ENCODE data around the gene ADARB1.
A peak's percentile ranks its signal among the peaks of the same experiment; 100 is the strongest.

Gene ADARB1

DNA sequence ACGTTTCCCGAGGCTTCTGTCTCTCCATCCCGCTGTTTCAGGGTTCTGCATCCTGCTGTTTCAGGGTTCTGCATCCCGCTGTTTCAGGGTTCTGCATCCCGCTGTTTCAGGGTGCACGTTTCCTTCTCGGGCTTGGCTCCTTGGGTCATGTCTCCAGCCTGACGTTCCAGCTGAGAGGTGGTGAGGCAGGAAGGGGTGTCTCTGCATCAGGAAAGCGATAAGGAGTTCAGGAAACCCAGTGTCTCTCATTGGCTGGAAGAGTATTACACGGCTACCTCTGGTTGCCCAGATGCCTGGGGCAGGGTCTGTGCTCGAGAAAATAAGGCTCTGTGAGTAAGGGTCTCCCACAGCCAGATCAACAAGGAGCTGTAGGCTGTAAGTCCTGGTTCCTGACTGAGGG is 21.1 kb downstream of the ADARB1 start:
- DNase-seq (ENCODE audit: low read depth), result no peak

DNA sequence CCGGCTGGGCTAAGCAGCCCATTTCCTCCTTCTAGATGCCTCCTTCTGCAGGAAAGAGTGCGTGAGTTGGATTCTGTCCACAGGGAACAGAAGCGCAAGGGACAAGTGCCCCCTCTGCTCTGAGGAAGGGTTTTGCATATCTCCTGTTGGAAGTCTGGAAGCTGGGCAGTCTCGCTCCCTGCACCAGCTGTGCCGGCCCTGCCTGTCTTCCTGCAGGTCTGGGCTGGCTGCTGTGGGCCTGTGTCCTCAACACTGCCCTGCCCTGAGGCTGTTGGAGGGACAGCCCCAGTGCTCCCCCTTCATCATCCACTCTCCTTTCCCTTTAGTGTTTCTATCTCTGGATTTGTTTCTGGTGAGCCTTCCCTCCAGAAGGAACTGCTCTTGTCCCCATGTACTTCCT is 21.8 kb downstream of the ADARB1 start:
- no peak for DNase-seq (ENCODE audit: low read depth)

DNA sequence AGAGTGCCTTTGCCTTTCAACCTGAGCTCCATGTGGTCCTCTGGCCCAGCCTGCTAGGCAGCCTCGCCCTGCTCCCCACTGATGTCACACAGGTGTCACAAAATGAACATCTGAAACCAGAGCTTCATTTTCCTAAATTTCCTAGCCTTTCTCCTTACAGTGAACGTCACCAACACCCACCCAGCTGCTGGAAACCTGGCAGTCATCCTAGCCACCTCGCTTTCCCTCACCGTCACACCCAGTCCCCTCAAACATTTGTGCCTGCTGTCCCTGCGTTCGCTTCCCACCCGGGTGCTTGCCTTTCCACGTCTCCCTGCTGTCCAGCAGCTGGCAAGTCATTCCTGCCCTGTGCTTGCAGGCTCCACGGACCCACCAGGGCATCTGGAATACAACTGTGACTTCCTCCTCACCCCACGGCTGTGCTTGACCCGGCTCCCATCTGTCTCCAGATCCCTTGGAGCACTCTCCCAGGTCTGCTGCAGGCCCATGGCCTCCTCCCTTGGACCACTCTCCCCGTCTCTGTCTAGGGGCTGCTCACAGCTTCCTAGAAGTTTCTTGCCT is 23.5 kb downstream of the ADARB1 start:
- no peak for DNase-seq (ENCODE audit: low read depth)

DNA sequence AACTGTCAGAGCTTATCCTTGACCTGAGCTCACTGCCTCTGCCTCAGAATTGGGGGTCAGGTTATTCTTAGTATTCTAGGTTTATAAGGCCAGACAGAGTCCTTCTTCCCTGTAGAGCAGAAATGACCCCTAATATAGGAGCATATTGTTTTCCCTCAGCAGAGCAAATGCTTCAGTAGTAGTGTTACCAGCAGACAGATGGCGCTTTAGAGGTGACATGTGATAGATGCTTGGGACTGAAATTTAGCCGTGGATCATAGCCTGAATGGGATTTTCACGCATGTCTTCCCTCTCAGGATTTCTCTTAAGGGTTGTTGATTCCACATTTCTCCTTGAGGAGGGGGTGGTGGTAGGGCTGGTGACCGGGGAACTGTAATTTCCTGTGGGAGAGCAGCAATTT is 24.5 kb downstream of the ADARB1 start:
- no peak for DNase-seq (ENCODE audit: low read depth)

DNA sequence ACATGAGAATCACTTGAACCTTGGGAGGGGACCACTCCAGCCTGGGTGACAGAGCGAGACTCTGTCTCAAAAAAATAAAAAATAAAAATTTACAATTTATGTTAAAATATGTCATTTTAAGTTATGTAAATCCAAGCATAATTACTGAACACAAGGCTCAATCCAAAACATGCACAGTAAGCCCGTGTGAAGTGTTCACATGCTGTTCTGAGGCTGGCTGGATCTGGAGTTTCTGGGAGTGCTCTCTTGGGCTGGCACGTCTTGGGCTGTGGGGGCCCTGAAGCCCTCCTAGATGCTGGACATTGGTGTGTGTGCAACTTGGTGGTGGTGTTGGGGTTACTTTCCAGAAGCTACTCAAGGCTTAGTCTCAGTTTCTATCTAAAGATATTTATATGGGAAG is 25.2 kb downstream of the ADARB1 start:
- no peak for DNase-seq (ENCODE audit: low read depth)

DNA sequence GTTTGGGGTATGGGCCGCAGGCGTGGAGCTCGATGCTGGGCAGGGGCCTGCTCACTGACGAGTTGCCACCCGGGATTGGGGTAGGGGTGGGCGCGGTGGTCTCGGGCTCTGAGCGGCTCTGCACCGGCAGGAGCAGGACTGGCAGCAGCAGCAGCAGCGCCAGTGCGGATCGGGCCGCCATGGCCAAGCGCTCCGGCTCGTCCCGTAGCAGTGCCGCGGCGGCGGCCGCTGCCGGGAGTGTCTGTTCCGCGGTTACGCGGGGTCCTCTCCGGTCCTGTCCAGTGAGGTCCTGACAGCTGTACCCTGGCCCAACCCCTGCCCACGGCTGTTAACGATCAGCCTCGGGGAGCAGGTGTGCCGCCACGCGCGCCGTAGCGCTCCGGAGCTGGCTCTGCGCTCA is 26.5 kb downstream of the ADARB1 start:
- DNase-seq (ENCODE audit: low read depth), result no peak

DNA sequence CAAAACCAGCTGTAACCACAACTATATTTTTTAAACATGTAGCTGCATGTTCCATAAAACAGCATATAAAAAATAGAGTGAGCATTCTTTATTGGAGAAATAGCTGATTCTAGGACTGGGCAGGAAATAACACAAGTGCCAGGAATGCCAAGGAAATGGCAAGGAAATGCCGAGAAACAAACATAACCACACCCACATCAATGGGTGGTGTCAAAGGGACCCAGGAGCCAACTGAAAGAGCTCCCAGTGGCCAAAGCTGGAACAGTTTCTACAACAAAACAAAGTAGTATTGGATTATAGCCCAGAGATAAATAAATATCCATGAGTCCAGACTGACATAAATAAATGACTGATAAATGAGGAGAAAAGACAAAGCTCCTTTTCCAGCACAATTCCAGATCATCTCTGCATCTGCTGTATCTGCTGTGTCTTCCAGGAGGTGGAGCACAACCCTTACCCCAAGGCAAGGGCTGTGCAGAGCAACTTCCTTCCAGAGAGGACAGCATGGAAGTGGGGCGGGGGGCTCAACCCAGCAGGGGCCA is 28.1 kb downstream of the ADARB1 start:
- DNase-seq (ENCODE audit: low read depth), result no peak

DNA sequence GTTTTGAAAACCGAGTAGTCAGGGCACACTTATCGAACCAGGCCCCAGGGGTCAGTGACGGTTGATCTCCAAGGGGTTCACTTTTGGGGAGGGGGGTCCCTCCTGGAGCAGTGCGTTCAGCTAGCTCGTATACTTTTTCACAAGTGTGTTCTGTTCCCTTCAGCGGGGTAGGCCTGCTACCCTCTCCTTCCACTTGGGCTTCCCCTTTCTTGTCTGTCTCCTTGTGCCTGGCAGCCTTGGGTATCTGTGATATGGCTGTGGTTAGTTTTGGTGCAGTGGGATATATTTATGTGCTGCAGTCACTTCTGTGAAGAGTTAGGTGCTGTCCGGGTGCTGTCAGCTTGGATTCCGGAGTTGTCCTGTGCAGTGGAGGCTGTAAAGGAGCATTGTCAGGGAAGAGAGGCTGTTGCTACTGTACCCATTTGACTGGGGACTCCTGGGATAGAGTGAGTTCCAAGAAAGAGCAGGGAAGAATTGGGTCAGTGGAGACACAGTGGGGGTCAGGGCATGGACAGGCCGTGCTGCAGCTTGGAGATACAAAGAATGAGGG is 29.7 kb downstream of the ADARB1 start:
- DNase-seq (ENCODE audit: low read depth), result no peak

DNA sequence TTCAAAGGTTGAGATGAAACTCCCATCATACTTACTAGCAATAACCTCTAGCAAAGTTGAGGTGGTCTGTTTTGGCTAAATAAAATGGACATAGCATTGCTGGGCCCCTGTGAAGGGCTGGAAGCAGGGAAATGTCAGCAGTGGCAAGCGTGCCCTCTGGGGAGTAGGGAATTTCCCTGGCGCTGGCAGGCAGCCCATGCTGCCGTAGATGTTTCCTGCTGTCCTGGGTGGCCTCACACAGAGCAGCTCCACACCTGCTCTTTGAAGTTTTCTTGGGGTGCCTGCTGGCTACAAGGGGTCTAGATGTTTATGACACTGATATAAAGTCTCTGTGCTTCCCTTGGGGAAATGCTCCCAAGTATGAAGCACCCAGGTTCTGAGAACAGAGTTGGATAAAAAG is 30.2 kb downstream of the ADARB1 start:
- no peak for DNase-seq (ENCODE audit: low read depth)

DNA sequence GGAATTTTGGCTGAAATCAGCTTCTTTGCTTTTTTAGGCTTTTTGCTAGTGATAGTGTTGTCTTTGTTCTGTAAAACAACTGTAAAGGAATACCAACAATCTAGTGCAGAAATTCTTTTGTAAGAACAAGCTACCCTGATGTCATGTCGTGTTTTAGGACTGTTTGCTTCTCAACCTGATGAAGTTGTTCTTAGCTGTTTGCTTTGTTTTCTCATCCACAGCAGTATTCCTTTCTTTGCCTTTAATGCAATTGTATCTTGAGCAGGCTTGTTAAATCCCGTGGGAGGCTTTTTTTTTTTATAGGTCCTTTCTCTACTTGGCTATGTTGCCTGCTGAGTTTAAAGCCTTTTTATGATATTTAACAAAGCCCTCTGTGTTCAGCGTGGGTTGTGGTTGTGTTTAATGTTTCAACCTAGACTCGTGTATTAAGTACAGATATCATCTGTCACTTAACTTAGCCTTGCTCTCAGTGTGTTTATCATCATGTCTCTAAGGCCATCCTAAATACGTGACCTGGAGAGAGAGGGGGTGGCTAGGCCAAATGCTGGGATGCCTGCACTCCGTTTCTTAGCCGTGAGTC is 31.6 kb downstream of the ADARB1 start:
- no peak for DNase-seq (ENCODE audit: low read depth)

DNA sequence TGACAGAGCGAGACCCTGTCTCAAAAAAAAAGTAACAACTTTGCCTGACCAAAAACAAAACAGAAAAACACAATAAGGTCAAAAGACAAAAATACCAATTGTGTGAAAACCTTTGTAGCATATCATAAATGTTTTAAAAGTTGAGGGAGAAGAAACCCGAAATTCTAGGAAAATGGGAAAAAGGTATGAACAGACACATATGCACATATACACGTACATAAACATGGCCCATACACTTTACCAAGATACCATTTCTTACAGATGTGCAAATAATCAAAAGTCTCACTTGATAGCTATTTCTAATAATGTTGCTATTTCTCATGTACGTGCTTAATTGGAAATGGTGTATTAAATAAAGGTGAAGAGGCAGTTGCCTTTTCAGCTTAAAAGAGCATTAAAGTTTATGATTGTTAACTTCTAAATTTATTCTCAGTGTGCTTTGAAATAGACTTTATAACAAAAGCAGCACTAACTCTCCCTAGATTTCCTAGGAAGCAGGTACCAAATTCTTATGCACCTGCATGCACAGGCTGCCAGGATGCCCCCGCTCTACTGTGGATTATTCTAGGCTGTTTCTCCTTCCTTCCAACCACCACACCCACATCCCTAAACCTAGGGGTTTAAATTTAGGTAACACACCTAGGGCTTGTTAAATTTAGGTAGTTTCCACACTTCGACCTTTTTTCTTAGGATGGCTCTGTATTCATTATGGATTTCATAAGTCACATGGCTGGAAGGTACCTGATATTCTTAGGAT is 33.8 kb downstream of the ADARB1 start:
- no peak for DNase-seq (ENCODE audit: low read depth)

DNA sequence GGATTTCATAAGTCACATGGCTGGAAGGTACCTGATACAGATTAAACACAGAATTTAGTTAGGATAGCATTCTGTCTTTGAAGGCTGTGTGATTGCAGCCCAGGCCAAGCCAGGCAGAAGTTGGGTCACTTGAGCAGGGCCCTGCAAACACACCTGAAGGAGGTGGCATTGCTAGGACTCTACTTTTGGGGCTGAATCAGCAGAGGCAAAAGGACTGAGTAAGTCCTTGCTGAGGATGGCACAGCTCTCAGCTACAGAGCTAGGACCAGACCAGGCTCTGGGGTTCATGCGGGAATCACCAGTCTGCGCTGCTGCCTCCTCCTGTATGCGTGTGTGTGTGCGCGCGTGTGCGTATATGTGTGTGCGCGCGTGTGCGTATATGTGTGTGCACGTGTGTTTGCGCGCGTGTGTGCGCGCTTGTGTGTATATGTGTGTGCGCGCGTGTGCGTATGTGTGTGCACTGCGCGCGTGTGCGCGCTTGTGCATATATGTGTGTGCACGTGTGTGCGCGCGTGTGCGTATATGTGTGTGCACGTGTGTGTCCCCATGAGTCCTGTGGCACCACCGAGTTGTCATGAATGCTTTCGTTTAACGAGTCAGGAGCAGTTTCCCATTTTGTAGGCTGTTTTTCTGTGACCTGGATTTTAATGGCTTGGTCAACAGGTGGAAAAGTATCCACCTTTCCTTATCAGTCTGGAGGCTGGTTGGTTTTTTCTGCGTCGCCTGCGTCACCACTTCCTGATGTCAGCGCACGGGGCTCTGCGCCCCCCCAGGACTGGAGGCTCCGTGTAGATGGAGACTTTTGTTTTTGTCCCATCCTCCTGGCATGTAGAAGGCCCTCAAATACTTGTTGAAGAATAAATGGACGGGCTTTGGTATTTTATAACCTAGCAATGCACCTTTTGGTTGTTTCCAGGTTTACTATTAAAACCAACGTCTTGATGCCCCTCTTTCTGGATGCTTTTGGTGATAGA is 34.7 kb downstream of the ADARB1 start:
- DNase-seq (ENCODE audit: low read depth), result no peak

DNA sequence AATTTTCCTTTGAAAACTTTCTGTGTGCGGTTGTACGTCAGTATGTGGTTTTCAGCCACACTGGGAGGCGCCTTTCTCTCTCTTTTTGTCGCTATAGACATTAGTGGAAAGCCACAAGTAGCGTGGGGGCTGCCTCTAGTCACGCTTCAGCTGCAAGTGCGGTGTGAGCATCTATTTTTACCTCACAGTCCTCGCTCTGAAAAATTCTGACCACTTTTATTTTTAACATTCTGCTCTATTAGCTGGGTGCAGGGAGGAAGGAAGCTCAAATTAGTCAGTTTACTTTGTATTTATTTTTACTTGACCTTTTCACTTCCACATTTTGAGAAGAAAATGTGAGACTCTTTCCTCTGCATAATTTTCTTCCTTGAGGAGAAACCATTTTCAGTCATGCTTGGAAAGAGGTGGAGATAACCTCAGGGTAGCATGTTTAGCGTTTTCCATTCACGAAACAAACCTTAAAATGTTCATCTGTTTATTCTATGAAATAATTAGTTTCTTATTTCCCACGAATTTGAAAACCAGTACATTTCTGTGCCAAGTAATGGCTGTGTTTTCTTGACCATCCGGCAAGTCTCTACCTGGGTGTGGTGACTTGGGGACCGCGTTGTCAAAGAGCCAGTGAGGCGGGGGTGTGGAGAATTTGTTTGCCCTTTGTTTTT is 35.6 kb downstream of the ADARB1 start:
- DNase-seq (ENCODE audit: low read depth), result peak; percentile 18

DNA sequence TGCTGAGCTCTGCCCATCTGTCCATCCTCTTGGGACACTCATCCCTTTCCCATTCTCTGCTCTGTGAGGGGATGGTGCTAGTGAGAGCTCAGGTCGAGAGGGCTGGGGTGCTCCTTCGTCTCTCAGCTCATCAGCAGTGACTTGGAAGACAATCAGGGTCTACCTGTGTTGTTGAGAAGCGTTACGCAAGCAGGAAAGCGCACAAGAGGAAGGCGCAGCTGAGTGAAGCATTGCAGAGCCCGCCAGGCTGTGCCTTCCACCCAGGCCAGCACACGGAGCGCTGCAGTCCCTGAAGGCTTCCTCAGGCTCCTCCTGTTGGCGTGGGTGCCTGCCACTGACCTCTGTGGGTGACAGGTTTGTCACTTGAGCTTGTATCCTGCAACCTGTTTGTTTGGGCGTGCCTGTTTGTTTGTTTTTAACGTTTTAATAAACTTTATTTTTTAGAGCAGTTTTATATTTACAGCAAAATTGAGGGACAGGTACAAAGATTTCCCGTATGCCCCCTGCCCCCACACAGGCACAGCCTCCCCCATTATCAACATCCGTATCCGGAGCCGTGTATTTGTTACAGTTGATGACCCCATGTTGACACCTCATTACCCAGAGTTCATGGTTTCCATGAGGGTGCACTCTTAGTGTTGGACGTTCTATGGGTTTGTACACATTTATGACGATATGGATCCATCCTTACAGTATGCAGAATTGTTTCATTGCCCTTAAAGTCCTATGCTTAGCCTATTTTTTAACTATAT is 36.7 kb downstream of the ADARB1 start:
- no peak for DNase-seq (ENCODE audit: low read depth)

DNA sequence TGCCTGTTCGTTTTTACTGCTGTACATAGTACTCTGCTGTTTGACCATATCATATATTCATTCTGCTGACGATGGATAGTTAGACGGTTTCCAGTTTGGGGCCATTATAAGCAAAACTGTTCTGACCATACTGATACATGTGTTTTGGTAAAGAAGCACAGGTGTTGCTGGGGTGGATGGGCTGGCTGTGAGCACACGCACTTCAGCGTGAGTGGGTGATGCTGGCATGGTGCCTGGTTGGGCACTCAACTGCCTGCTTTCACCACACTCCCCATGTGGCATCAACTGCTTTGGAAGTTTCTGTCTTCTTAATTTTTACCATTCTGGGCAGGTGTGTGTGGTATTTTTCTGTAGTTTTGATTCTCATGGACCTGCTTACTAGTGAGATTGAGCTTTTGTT is 37.3 kb downstream of the ADARB1 start:
- DNase-seq (ENCODE audit: low read depth), result no peak

DNA sequence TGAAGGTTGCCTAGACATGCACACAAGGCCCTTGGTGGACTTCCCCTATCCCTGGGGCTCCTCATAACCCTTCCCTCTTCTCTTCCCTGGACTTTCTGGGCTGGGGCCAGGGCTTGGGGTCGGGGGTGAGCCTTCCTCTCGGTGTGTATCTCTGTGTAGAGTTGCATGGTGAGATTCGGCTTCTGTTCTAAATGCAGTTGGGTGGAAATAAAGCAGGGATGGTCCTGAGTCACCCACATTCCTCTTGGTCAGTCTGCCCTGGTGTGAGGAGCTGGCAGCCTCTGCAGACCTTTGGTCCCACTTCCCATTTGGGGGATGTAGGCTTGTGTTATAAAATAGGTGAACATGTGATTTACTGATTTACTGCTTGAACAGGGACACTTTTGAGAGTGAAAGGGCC is 38.0 kb downstream of the ADARB1 start:
- no peak for DNase-seq (ENCODE audit: low read depth)

DNA sequence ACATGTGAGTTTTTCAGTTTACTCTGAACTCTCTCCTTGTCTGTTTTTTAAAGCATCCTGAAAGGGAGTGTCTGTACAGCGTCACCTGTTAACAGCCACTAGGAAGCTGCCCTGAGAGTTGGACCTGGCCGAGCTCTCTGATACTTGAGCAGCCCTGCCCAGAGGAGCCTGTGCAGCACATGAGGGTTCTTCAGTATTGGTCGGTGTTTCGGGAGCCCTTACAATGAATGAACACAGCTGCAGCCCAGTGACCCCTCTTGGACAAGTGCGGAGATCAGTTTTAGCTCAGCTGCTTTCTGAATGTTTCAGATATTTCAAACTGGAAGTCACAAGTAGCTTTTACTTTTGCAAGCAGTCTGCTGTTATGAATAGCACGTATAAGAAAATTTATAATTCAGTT is 39.2 kb downstream of the ADARB1 start:
- no peak for DNase-seq (ENCODE audit: low read depth)

DNA sequence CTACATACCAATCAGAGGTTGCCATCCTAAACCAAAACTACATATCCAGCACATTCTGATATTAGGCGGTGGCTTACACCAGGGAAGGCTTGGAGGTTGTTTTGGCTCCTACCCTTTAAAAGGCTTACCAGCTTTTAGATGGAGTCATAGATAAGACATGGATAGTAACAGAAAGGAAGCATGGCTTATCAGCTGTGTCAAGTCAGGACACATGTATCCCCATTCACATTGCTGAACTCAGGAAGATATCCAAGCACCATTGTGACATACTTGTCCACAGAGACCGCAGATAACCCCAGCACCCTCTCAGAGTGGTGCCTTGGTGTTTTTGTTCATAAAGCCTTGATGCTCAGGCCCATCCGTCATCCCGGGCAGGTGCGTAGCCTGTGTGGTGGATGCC is 39.7 kb downstream of the ADARB1 start:
- no peak for DNase-seq (ENCODE audit: low read depth)

DNA sequence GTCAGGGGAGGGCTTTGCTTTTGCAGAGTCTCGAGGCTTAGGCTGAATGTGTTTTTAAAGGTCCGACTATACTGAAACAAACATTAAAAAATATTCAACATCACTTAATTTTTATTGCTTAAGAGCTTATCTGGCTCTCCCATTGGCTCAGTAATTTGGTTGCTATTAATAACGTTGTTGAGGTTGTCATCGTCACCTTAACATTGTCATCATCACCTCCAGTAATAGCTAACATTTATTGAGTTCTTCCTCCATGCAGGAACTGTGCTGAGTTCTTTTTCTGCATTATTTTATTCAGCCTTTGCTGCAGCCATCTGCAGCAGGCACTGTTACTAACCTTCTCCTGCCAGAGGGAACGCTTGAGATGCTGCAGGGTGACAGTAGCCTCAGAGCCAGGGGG is 40.1 kb downstream of the ADARB1 start:
- DNase-seq (ENCODE audit: low read depth), result no peak

DNA sequence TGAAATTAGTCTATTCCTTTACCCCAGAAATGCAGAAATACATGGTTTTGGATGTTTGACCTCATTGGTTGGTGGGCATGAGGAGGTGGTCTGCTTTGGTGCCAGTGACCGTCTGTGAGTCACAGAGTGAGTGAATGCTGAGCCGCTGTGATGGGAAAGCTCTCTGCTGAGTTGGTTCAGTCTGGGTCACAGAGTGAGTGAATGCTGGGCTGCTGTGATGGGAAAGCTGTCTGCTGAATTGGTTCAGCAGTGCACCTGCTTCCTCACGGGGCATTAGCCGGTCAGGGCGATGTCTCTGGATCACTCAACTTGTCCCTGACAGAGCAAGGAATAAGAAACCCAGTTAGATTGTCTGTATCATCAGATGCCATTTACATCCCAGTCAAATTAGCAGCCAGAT is 40.8 kb downstream of the ADARB1 start:
- no peak for DNase-seq (ENCODE audit: low read depth)

DNA sequence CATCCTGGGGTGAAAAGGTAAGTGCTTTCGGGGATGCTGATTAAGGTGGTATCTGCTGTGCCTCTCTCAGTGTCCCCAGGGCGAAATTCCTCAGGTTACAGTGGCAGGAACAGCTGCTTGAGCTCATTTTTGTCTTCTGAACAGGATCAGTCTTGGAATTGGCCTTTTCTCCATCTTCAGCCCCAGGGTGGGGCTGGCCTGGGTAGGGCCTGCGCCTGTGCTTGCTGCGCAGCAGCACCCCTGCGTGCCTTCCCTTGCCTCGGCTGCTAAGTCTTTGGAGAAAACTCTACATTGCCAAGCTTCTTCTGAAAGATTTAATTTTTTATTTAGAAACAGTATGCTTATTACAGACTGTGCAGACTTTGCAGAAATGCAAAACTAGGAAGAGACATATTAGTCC is 41.7 kb downstream of the ADARB1 start:
- DNase-seq (ENCODE audit: low read depth), result no peak
